Mammary microvascular endothelial cell (primary cell): Measurements from ENCODE around the gene KCNA10. TPM values are rescaled to one million over a fixed set of nuclear protein-coding genes. Genes with fewer than 3 reads are reported as not detected.

ENCODE experiments used
- total RNA-seq: library from RNA; depleted of rRNA; stranded (reverse); fragments of >200 nt; gene quantifications from 2 replicates; pipeline ENCODE4 v1.2.3, GENCODE V29; 2015

Gene KCNA10
- total RNA-seq: not detected in 2 replicates

DNA sequence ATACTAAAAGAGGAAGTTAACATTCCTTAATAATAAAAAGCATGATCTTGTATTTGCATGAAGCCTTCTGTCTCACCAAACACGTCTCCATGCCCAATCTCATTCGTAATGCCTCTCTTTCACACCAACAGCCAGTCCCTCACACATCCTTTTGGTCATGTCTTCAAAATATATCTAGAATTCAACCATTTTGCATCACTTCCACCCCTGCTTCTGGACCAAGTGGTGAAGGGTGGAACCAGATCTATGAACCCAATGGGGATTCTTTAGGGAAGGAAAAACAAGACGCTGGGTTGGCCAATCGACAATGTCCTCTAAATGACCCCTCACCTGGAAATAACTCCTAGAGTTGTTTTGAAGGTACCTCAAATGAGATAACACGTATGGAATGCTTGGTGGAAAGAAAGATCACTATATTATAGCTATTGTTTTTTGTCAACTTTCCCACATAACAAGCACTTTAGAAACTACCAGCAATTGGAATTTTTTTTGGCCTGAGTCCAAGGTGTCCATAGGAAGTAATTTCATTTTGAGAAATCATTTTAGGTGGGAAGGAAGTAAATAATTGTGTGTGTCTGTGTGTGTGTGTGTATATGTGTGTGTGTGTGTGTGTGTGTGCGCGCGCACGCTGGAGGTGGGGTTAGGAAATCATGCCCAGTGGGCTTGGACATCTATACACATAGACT is at the start of gene KCNA10:
KCNA10 (minus strand) TSS at position 51 of the 686 bp plus-strand sequence. CDS start 388 bp downstream, outside the sequence.

Other genes with a start within 250 kb of the KCNA10 start
- gene RBM15, start 179.8 kb downstream of the KCNA10 start, total RNA-seq: 20.7 and 22.6 TPM in 2 replicates
- 0.20 and 1.5 TPM in 2 replicates for gene SLC16A4, start 128.1 kb downstream of the KCNA10 start, total RNA-seq
- 163 and 210 TPM in 2 replicates for gene LAMTOR5, start 111.5 kb downstream of the KCNA10 start, total RNA-seq
- gene PROK1, start 68.0 kb downstream of the KCNA10 start, total RNA-seq: not detected in 2 replicates
- not detected in 2 replicates for gene KCNA2, start 87.2 kb upstream of the KCNA10 start, total RNA-seq
- gene KCNA3, start 155.8 kb upstream of the KCNA10 start, total RNA-seq: not detected in 2 replicates